GM12878 (cell line): ENCODE results near the gene DYNLT2. TPM values are rescaled to one million over a fixed set of nuclear protein-coding genes. Genes with fewer than 3 reads are reported as not detected.

Experiments
- ATAC-seq: fragments of 200-7000 bp; cut with Tn5 transposase; 3 replicates; pipeline ENCODE4 v1.9.1; 2020; ENCODE audit warnings: mild to moderate bottlenecking, moderate library complexity
- BruUV-seq: library from RNA; stranded (reverse); fragments of 400-500 nt; replicated peaks from 2 replicates; lab custom pipeline; 2021; lab: Mats Ljungman, UMichigan
- CTCF ChIA-PET: fragments of 300-600 bp; sonication (Branson Sonifier 250); formaldehyde crosslinking; extraction: SDS; loops from one replicate; lab custom pipeline; 2021; ENCODE audit warnings: inconsistent platforms; lab: Yijun Ruan, JAX
- POLR2A ChIA-PET: fragments of 350-600 bp; formaldehyde crosslinking; extraction: SDS; loops from one replicate; lab custom pipeline; 2021; ENCODE audit warnings: inconsistent platforms; lab: Charles Lee
- RAD21 ChIA-PET: fragments of 300-600 bp; sonication (Branson Sonifier 250); formaldehyde crosslinking; loops from one replicate; lab custom pipeline; 2023; ENCODE audit warnings: antibody characterized with exemption; ENCODE audit not compliant: unreplicated experiment; lab: Charles Lee
- SMC1A ChIA-PET: fragments of 300-600 bp; sonication (Branson Sonifier 250); formaldehyde crosslinking; loops from one replicate; lab custom pipeline; 2023; ENCODE audit not compliant: unreplicated experiment, uncharacterized antibody; lab: Charles Lee
- DNase-seq: peaks from one replicate; pipeline ENCODE4 v3.0.0-alpha.2; 2011; ENCODE audit warnings: low read depth, low spot score
- FAIRE-seq: peaks from 3 replicates; lab custom pipeline; 2011; peaks lifted over from hg19 to GRCh38; lab: Jason Lieb, UNC
- H2AFZ ChIP-seq: 2 replicates; pipeline ENCODE4 v1.6.0; 2011; ENCODE audit warnings: low read depth, low read length, control low read depth; ENCODE audit not compliant: control insufficient read depth
- H3K27ac ChIP-seq: 2 replicates; pipeline ENCODE4 v1.5.1; 2011; ENCODE audit warnings: control low read depth; ENCODE audit not compliant: control insufficient read depth, insufficient read depth
- H3K27me3 ChIP-seq, 2 experiments: replicated peaks in 1 of 2; 2 replicates each; pipeline versions ENCODE4 v1.6.0 to v1.6.1; 2011; ENCODE audit warnings: low read length in 1 of 2; ENCODE audit not compliant: control insufficient read depth in 2 of 2, insufficient read depth in 2 of 2
- H3K36me3 ChIP-seq, 2 experiments: 2 replicates each; pipeline ENCODE4 v1.5.1; 2011; ENCODE audit warnings: low read length in 1 of 2; ENCODE audit not compliant: control insufficient read depth in 2 of 2, insufficient read depth in 2 of 2
- H3K4me1 ChIP-seq: 2 replicates; pipeline ENCODE4 v1.6.1; 2011; ENCODE audit warnings: mild to moderate bottlenecking, low read length, moderate library complexity, mixed read lengths; ENCODE audit not compliant: control insufficient read depth, insufficient read depth
- H3K4me2 ChIP-seq: 2 replicates; pipeline ENCODE4 v1.6.0; 2011; ENCODE audit warnings: control low read depth; ENCODE audit not compliant: control insufficient read depth, insufficient read depth
- H3K4me3 ChIP-seq: fragments of 200-600 bp; sonication (generic); 2 replicates; pipeline ENCODE4 v1.5.1; 2016
- H3K79me2 ChIP-seq: 2 replicates; pipeline ENCODE4 v1.6.0; 2011; ENCODE audit warnings: low read length; ENCODE audit not compliant: control insufficient read depth, insufficient read depth
- H3K9ac ChIP-seq: 2 replicates; pipeline ENCODE4 v1.8.0; 2011; ENCODE audit warnings: low read length, control low read depth, mixed read lengths; ENCODE audit not compliant: control insufficient read depth, insufficient read depth
- H3K9me3 ChIP-seq: replicated peaks from 3 replicates; pipeline ENCODE4 v1.5.1; 2011; ENCODE audit warnings: mild to moderate bottlenecking, low read length; ENCODE audit not compliant: control insufficient read depth, insufficient read depth
- H4K20me1 ChIP-seq: 2 replicates; pipeline ENCODE4 v1.6.0; 2011; ENCODE audit not compliant: control insufficient read depth, insufficient read depth
- ATF2 ChIP-seq: IDR thresholded peaks from 2 replicates; pipeline ENCODE4 v1.6.1; 2012; ENCODE audit warnings: low read length, inconsistent platforms
- BRCA1 ChIP-seq: IDR thresholded peaks from 2 replicates; pipeline ENCODE4 v1.6.1; 2011; ENCODE audit warnings: low read depth, low read length, improper control_type of control experiment
- E4F1 ChIP-seq: fragments of 450-650 bp; IDR thresholded peaks from 2 replicates; pipeline ENCODE4 v1.6.1; 2018; ENCODE audit warnings: borderline replicate concordance, mild to moderate bottlenecking; ENCODE audit not compliant: partially characterized antibody
- ELK1 ChIP-seq: IDR thresholded peaks from 2 replicates; pipeline ENCODE4 v1.6.1; 2012; ENCODE audit warnings: low read depth, low read length, improper control_type of control experiment
- EP300 ChIP-seq, 2 experiments: fragments of 150-350 bp in 1 of 2; IDR thresholded peaks; 2 replicates each; pipeline ENCODE4 v1.6.1; 2011 to 2012; ENCODE audit warnings: low read depth in 2 of 2, low read length in 2 of 2, borderline replicate concordance in 1 of 2, improper control_type of control experiment in 1 of 2, inconsistent platforms in 1 of 2; ENCODE audit not compliant: control insufficient read depth in 1 of 2
- ESRRA ChIP-seq: IDR thresholded peaks from 2 replicates; pipeline ENCODE4 v1.6.1; 2012; ENCODE audit warnings: mild to moderate bottlenecking, low read length, improper control_type of control experiment
- FOXM1 ChIP-seq: IDR thresholded peaks from 2 replicates; pipeline ENCODE4 v1.6.1; 2012; ENCODE audit warnings: low read depth, mild to moderate bottlenecking, inconsistent platforms, low read length, moderate library complexity
- HDAC6 ChIP-seq: fragments of 200-600 bp; sonication (generic); IDR thresholded peaks from one replicate; pipeline ENCODE4 v1.8.0; 2017; ENCODE audit warnings: antibody characterized with exemption; ENCODE audit not compliant: unreplicated experiment
- HDGF ChIP-seq: fragments of 450-650 bp; IDR thresholded peaks from 2 replicates; pipeline ENCODE4 v1.6.1; 2016; ENCODE audit warnings: antibody characterized with exemption
- KDM1A ChIP-seq: fragments of 200-600 bp; sonication (generic); IDR thresholded peaks from 2 replicates; pipeline ENCODE4 v1.6.1; 2016; ENCODE audit warnings: borderline replicate concordance
- MEF2B ChIP-seq: fragments of 450-650 bp; IDR thresholded peaks from 2 replicates; pipeline ENCODE4 v1.6.1; 2018; ENCODE audit warnings: mild to moderate bottlenecking, moderate library complexity; ENCODE audit not compliant: partially characterized antibody, poor library complexity, severe bottlenecking
- NKRF ChIP-seq: fragments of 450-650 bp; conservative IDR thresholded peaks from 2 replicates; pipeline ENCODE4 v1.6.1; 2017; ENCODE audit warnings: mild to moderate bottlenecking, moderate library complexity
- PML ChIP-seq: IDR thresholded peaks from 2 replicates; pipeline ENCODE4 v1.6.1; 2012; ENCODE audit warnings: low read length, inconsistent platforms
- RBBP5 ChIP-seq: fragments of 200-600 bp; sonication (generic); conservative IDR thresholded peaks from 2 replicates; pipeline ENCODE4 v1.6.1; 2016
- RCOR1 ChIP-seq: conservative IDR thresholded peaks from 2 replicates; pipeline ENCODE4 v1.6.1; 2012; ENCODE audit warnings: low read depth, low read length, improper control_type of control experiment
- SP1 ChIP-seq: IDR thresholded peaks from one replicate; pipeline ENCODE4 v1.6.1; 2011; ENCODE audit warnings: low read depth, low read length
- ZSCAN29 ChIP-seq: fragments of 450-650 bp; IDR thresholded peaks from 2 replicates; pipeline ENCODE4 v1.6.1; 2017; ENCODE audit warnings: mild to moderate bottlenecking, moderate library complexity
- ZZZ3 ChIP-seq: IDR thresholded peaks from 2 replicates; pipeline ENCODE4 v1.6.1; 2011; ENCODE audit warnings: low read depth; ENCODE audit not compliant: control insufficient read depth, insufficient read length
- WGBS: methylation state at CpG from one replicate; pipeline ENCODE4 v1.1.6; 2016; ENCODE audit warnings: low lambda C conversion rate; ENCODE audit not compliant: insufficient replicate concordance, insufficient coverage; ENCODE audit errors: missing lambda C conversion rate; 5-methylcytosine and 5-hydroxymethylcytosine counted together
- in situ Hi-C: fragments of 300-500 bp; cut with MboI; formaldehyde crosslinking; loops from 9 replicates; pipeline ENCODE4 v1.14.3; 2018; ENCODE audit warnings: mixed read lengths
- intact Hi-C: fragments of 100-400 bp; cut with micrococcal nuclease; formaldehyde crosslinking; loops from one replicate; pipeline ENCODE4 v1.14.2; 2022; ENCODE audit not compliant: unreplicated experiment
- polyA plus RNA-seq, 11 experiments: library from polyadenylated mRNA; depleted of rRNA in 4 of 11; unstranded in 6 of 11; stranded (reverse) in 5 of 11; fragments of >200 nt; fragmentation: Nextera tagmentation in 4 of 11; fragmentation: Illumina TruSeq in 1 of 11; extraction: Ambion mirVana in 4 of 11; extraction: Trizol in 1 of 11; gene quantifications; 1 replicate in 1 of 11; 2 replicates in 10 of 11; pipeline versions ENCODE4 v1.2.1 to v1.2.3, GENCODE V29; 2011 to 2016; ENCODE audit warnings: inconsistent platforms in 2 of 11, missing spikeins in 2 of 11, low read depth in 1 of 11
- total RNA-seq, 4 experiments: library from RNA; depleted of rRNA in 3 of 4; stranded (reverse); fragments of >200 nt in 3 of 4; fragmentation: Illumina TruSeq in 1 of 4; extraction: Trizol in 1 of 4; gene quantifications; 2 replicates each; pipeline versions ENCODE4 v1.2.1 to v1.2.3, GENCODE V29; 2013 to 2021

Gene DYNLT2
- total and polyA plus RNA-seq, 10 of the 15 experiments (the other 5 are each of a cell fraction or from before 2014, with no cell fraction given), result 2.2 to 5.9 (median 5.4) TPM

- ChIA-PET CTCF (interaction anchor here (2.1 kb wide), 1 partner anchor 722 kb away, joined by 7 read pairs; no protein-coding TSS in a partner anchor), RAD21 (no interaction called here), SMC1A (interaction anchor here (1.0 kb wide), 1 partner anchor 11 kb away, joined by 3 read pairs; no protein-coding TSS in a partner anchor), POLR2A (no interaction called here)
- H3K9ac ChIP-seq, result no peak overlapping the region
- H3K9me3 ChIP-seq, result no peaks in the 10 kb centered on the region
- no peak overlapping the region for H3K4me3 ChIP-seq
- DNase-seq, result no peak
- no peaks in the 10 kb centered on the region for H4K20me1 ChIP-seq
- ATAC-seq, result no peak
- H3K36me3 ChIP-seq, result no peaks in the 10 kb centered on the region
- H3K27ac ChIP-seq, result no peak overlapping the region
- in situ Hi-C loops, result no loop called here
- intact Hi-C loops, result no loop called here
- TF ChIP-seq RCOR1 (no peak), ZZZ3 (no peak), EP300 (IDR thresholded peaks at IDR 0.05; ENCODE audit: borderline replicate concordance in 1 of 2, control insufficient read depth in 1 of 2, low read depth in 2 of 2, low read length in 2 of 2) (no peak), NKRF (no peak), HDGF (no peak), RBBP5 (no peak), SP1 (no peak), ESRRA (no peak), ELK1 (no peak), BRCA1 (no peak), KDM1A (no peak), MEF2B (no peak), ATF2 (no peak), PML (no peak), E4F1 (no peak), HDAC6 (no peak), FOXM1 (no peak), ZSCAN29 (no peak)
- peaks cover 3 to 4% of the 10 kb centered on the region in 2 experiments for H3K27me3 ChIP-seq
- WGBS, result 25% methylated on average over 2 of the region's 2 CpGs
- no peak overlapping the region for H3K4me2 ChIP-seq
- no peak for FAIRE-seq
- no peaks in the 10 kb centered on the region for H3K79me2 ChIP-seq
- peaks cover 3% of the 10 kb centered on the region; the same call in 1 of the 2 replicates for H3K4me1 ChIP-seq
- BruUV-seq, result no TSS peak
- no peak overlapping the region for H2AFZ ChIP-seq
Observed at GRCh38 chr6:169795196-169795595, 43.8 kb upstream of the DYNLT2 start.
